Upper lobe of left lung (tissue), 4 donors: ENCODE measurements around the gene COA5.

Experiments used
- CTCF ChIP-seq, 6 experiments: fragments of 450-650 bp in 4 of 6; fragments of 200-600 bp in 2 of 6; sonication (generic) in 2 of 6; IDR thresholded peaks; one replicate each; pipeline ENCODE4 v1.5.1; 2016 to 2019; ENCODE audit warnings: antibody characterized with exemption in 6 of 6
- EP300 ChIP-seq, 4 donors: sonication (generic); formaldehyde crosslinking; IDR thresholded peaks; one replicate each; pipeline ENCODE4 v1.5.1; 2017; ENCODE audit warnings: antibody characterized with exemption in 4 of 4, control low read depth in 2 of 4
- POLR2A ChIP-seq, 4 donors: fragments of 450-650 bp; IDR thresholded peaks; one replicate each; pipeline ENCODE4 v1.5.1; 2016 to 2017; ENCODE audit warnings: antibody characterized with exemption in 4 of 4, mild to moderate bottlenecking in 2 of 4
- POLR2AphosphoS5 ChIP-seq, 2 donors: sonication (generic); formaldehyde crosslinking; IDR thresholded peaks; one replicate each; pipeline ENCODE4 v1.5.1; 2017; ENCODE audit warnings: antibody characterized with exemption in 2 of 2

GRCh38 chr2:98569197-98569793, 39.0 kb downstream of the COA5 start:
- TF ChIP-seq CTCF (IDR thresholded peaks at IDR 0.05) (peak; percentile 61 to 86 (median 74)), POLR2AphosphoS5 (IDR thresholded peaks at IDR 0.05) (no peak), EP300 (IDR thresholded peaks at IDR 0.05) (no peak), POLR2A (IDR thresholded peaks at IDR 0.05) (no peak)
